A673 (cell line): ENCODE results near the gene AKAP1. TPM values are rescaled to one million over a fixed set of nuclear protein-coding genes. Genes with fewer than 3 reads are reported as not detected.

Experiments used
- BruUV-seq: library from RNA; stranded (reverse); fragments of 400-500 nt; replicated peaks from 2 replicates; lab custom pipeline; 2021; lab: Mats Ljungman, UMichigan
- CTCF ChIA-PET: fragments of 300-600 bp; sonication (Branson Sonifier 250); formaldehyde crosslinking; loops from one replicate; lab custom pipeline; 2022; ENCODE audit warnings: antibody characterized with exemption; lab: Charles Lee
- POLR2A ChIA-PET: fragments of 300-600 bp; sonication (Branson Sonifier 250); formaldehyde crosslinking; loops from one replicate; lab custom pipeline; 2022; ENCODE audit warnings: antibody characterized with exemption; ENCODE audit not compliant: low non-redundant PET; lab: Charles Lee
- DNase-seq: peaks from one replicate; pipeline ENCODE4 v3.0.0-alpha.2; 2015; ENCODE audit warnings: low spot score
- H3K27ac ChIP-seq: fragments of 200-600 bp; sonication (generic); 2 replicates; pipeline ENCODE4 v1.5.1; 2016; ENCODE audit warnings: mixed run types, low read depth, mild to moderate bottlenecking, mixed read lengths, antibody characterized with exemption, low read length; ENCODE audit not compliant: poor library complexity, severe bottlenecking
- H3K27me3 ChIP-seq: fragments of 200-600 bp; sonication (generic); replicated peaks from 2 replicates; pipeline ENCODE4 v1.6.1; 2017; ENCODE audit warnings: mixed run types, low read depth, mild to moderate bottlenecking, mixed read lengths, antibody characterized with exemption, low read length; ENCODE audit not compliant: insufficient read depth, poor library complexity
- H3K36me3 ChIP-seq: fragments of 200-600 bp; sonication (generic); 2 replicates; pipeline ENCODE4 v1.6.1; 2016; ENCODE audit warnings: mixed run types, mild to moderate bottlenecking, mixed read lengths, antibody characterized with exemption, low read length; ENCODE audit not compliant: insufficient read depth, poor library complexity, severe bottlenecking
- H3K4me1 ChIP-seq: fragments of 200-600 bp; sonication (generic); 2 replicates; pipeline ENCODE4 v1.6.1; 2017; ENCODE audit warnings: mixed run types, mild to moderate bottlenecking, mixed read lengths, antibody characterized with exemption, low read length; ENCODE audit not compliant: insufficient read depth, poor library complexity, severe bottlenecking
- H3K4me3 ChIP-seq: fragments of 200-600 bp; sonication (generic); 2 replicates; pipeline ENCODE4 v1.5.1; 2016; ENCODE audit warnings: low read depth, mixed run types, mild to moderate bottlenecking, mixed read lengths, low read length; ENCODE audit not compliant: poor library complexity, severe bottlenecking
- H3K9me3 ChIP-seq: fragments of 200-600 bp; sonication (generic); 2 replicates; pipeline ENCODE4 v1.6.1; 2016; ENCODE audit warnings: mixed run types, low read depth, mild to moderate bottlenecking, mixed read lengths, antibody characterized with exemption, low read length; ENCODE audit not compliant: poor library complexity, severe bottlenecking
- CTCF ChIP-seq: fragments of 300-800, 200-600 bp; sonication (generic); conservative IDR thresholded peaks from 2 replicates; pipeline ENCODE4 v1.5.1; 2017; ENCODE audit warnings: low read depth, mild to moderate bottlenecking, antibody characterized with exemption, low read length, moderate library complexity, mixed read lengths
- EZH2 ChIP-seq: fragments of 200-600 bp; sonication (generic); IDR thresholded peaks from 2 replicates; pipeline ENCODE4 v1.6.1; 2017; ENCODE audit warnings: borderline replicate concordance, low read depth, mild to moderate bottlenecking, mixed read lengths, antibody characterized with exemption, low read length; ENCODE audit not compliant: poor library complexity, severe bottlenecking
- intact Hi-C: fragments of 100-400 bp; cut with micrococcal nuclease; formaldehyde crosslinking; loops from one replicate; pipeline ENCODE4 v1.10.0; 2022; ENCODE audit not compliant: unreplicated experiment
- total RNA-seq: library from RNA; stranded (reverse); gene quantifications from 2 replicates; pipeline ENCODE4 v1.2.3, GENCODE V29; 2021

AKAP1 gene
- total RNA-seq, 1 experiment from 2014 or later = 43.4 TPM

- Histone ChIP-seq H3K4me1 (no peaks in the 10 kb centered on the region), H3K36me3 (no peaks in the 10 kb centered on the region), H3K27ac (no peak overlapping the region), H3K4me3 (no peak overlapping the region), H3K27me3 (no peaks in the 10 kb centered on the region), H3K9me3 (no peaks in the 10 kb centered on the region)
- CTCF ChIA-PET = no interaction called here
- intact Hi-C loops = no loop called here
- POLR2A ChIA-PET = no interaction called here
- DNase-seq = no peak
- TF ChIP-seq CTCF (no peak), EZH2 (no peak)
- BruUV-seq = no TSS peak
Measured at GRCh38 chr17:57160624-57161023, 75.6 kb downstream of the AKAP1 start.

- H3K27ac ChIP-seq = no peak overlapping the region
- H3K9me3 ChIP-seq = no peaks in the 10 kb centered on the region
- no peaks in the 10 kb centered on the region for H3K27me3 ChIP-seq
- no TSS peak for BruUV-seq
- H3K4me1 ChIP-seq = no peaks in the 10 kb centered on the region
- CTCF ChIA-PET = no interaction called here
- intact Hi-C loops = no loop called here
- H3K4me3 ChIP-seq = no peak overlapping the region
- DNase-seq = no peak
- no peak for TF ChIP-seq CTCF
- TF ChIP-seq EZH2 = no peak
- no peaks in the 10 kb centered on the region for H3K36me3 ChIP-seq
- POLR2A ChIA-PET = no interaction called here
Measured at GRCh38 chr17:57164814-57165213, 79.8 kb downstream of the AKAP1 start.

GRCh38 chr17:57165754-57166153 is 80.7 kb downstream of the AKAP1 start:
- no TSS peak for BruUV-seq
- Histone ChIP-seq H3K27me3 (no peaks in the 10 kb centered on the region), H3K36me3 (no peaks in the 10 kb centered on the region), H3K4me1 (no peaks in the 10 kb centered on the region), H3K27ac (no peak overlapping the region), H3K9me3 (no peaks in the 10 kb centered on the region), H3K4me3 (no peak overlapping the region)
- no peak for DNase-seq
- intact Hi-C loops = no loop called here
- ChIA-PET POLR2A (no interaction called here), CTCF (no interaction called here)
- TF ChIP-seq EZH2 = no peak
- TF ChIP-seq CTCF = no peak
